GM18951 (cell line): ENCODE measurements around the gene MTCH1.

Source experiments
- POLR2A ChIP-seq: IDR thresholded peaks from 4 replicates; pipeline ENCODE4 v1.6.1; 2011; ENCODE audit warnings: mild to moderate bottlenecking; ENCODE audit not compliant: insufficient read length, insufficient read depth; ENCODE audit errors: extremely low read depth
- in situ Hi-C: fragments of 300-500 bp; cut with MboI; formaldehyde crosslinking; loops from one replicate; pipeline ENCODE4 v1.12.0; 2022; ENCODE audit warnings: low sequenced_read_pairs, mixed read lengths, inconsistent platforms; ENCODE audit not compliant: unreplicated experiment

The MTCH1 gene

GRCh38 chr6:36924131-36924530 is 61.9 kb downstream of the MTCH1 start:
- in situ Hi-C loops: no loop called here
- no peak for TF ChIP-seq POLR2A

GRCh38 chr6:36920546-36920945 is 65.5 kb downstream of the MTCH1 start:
- no peak for TF ChIP-seq POLR2A
- in situ Hi-C loops: no loop called here

- in situ Hi-C loops: no loop called here
- no peak for TF ChIP-seq POLR2A
Observed at GRCh38 chr6:36920049-36920448, 65.9 kb downstream of the MTCH1 start.
